ENCODE measurements around the gene DLX5. TPM values are rescaled to one million over a fixed set of nuclear protein-coding genes. Genes with fewer than 3 reads are reported as not detected.

DLX5 gene
- total RNA-seq, 4 donors from 2014 or later = 0.66 TPM; not detected in 3

GRCh38 chr7:97026715-97027426, 2.2 kb upstream of the DLX5 start:
- TF ChIP-seq CTCF (IDR thresholded peaks at IDR 0.05; ENCODE audit: low read depth) = no peak

GRCh38 chr7:97025983-97026714, 1.5 kb upstream of the DLX5 start:
- no peak for TF ChIP-seq CTCF (IDR thresholded peaks at IDR 0.05; ENCODE audit: low read depth)

GRCh38 chr7:97025130-97025499, 484 bp upstream of the DLX5 start:
- TF ChIP-seq CTCF (IDR thresholded peaks at IDR 0.05; ENCODE audit: low read depth) = no peak

- no peak for TF ChIP-seq CTCF (IDR thresholded peaks at IDR 0.05; ENCODE audit: low read depth)
These were observed 1.9 kb downstream of the DLX5 start for GRCh38 chr7:97022491-97023306.

- TF ChIP-seq CTCF (IDR thresholded peaks at IDR 0.05; ENCODE audit: low read depth) = no peak
These were observed 2.7 kb downstream of the DLX5 start for GRCh38 chr7:97021747-97022490.

- TF ChIP-seq CTCF (IDR thresholded peaks at IDR 0.05; ENCODE audit: low read depth) = no peak
These were observed 3.5 kb downstream of the DLX5 start for GRCh38 chr7:97020996-97021746.

Data from subcutaneous adipose tissue (tissue), 4 donors.